Fibroblast of skin of right quadriceps (primary cell): ENCODE results near the gene ESRP2.

Experiments used
- DNase-seq: peaks from one replicate; pipeline ENCODE4 v3.0.0-alpha.2; 2013

ESRP2 gene

DNA sequence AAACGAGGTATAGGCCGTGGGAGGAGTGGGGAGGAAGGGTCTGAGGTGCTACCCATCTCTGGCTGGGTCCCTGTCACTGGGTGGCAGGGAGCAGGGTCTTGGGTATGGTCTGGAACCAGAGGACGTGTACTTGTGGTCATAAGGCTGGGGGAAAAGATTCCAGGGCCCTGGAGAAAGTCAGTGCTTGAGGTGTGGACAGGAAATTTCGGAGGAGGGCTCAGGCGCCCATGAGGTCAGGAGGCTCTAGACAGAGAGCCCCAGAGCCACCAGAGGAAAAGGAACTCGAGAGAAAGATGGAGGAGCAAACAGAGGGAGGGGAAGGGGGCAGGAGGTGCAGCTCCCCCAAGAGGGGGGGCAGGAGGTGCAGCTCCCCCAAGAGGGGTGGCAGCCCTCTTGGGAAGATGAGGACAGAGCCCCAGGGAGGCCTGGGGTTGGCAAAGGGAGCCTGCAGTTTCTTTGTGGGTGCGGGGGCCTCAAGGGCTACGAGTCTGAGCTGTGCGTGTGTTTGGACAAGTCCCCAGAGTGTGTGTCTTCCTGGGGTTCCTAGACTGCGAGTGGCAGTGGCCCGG, 27.7 kb upstream of the ESRP2 start:
- no peak for DNase-seq

- DNase-seq = no peak
These were observed 23.3 kb upstream of the ESRP2 start for GRCh38 chr16:68259007-68259825.

GRCh38 chr16:68257906-68258800, 22.2 kb upstream of the ESRP2 start:
- DNase-seq = peak; percentile 25

DNA sequence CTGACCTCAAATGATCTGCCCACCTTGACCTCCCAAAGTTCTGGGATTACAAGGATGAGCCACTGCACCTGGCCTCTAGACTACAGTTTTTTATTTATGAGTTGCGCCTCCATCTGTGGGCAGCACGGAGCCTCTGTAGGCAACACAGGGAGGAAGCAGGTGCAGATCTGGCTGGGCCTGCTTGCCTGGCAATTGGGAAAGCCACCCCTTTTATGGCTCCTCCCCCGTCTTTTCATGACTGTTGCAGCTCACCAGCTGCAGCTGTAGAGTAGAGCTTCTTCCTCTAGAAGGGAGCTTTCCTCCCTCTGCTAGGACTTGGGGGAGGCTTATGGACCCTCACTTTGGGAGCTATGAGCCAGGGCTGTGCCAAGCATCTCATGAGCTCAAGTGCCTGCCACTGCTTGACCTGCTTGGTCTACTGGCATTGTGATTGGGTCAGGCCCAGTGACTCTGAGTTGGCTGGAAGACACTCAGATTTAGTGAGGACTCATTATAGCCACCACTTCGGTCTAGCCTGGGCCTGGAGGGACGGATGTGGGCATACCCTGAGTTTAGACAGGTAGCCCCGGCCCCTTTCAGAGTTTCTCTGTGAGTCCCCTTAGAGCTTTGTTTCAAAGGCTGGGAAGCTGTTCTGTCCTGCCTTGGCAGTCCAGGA, 21.5 kb upstream of the ESRP2 start:
- DNase-seq = no peak

DNA sequence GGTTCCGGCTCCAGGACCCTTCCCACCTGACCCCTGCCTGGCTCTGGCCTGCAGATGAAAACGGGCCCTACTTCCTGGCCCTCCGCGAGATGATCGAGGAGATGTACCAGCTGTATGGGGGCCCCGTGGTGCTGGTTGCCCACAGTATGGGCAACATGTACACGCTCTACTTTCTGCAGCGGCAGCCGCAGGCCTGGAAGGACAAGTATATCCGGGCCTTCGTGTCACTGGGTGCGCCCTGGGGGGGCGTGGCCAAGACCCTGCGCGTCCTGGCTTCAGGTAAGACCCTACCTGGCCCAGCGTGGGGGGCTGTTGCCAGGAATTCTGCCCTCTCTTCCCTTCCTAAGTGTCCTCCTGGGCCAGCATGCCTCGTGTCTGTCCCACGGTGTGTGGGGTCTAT, 19.8 kb upstream of the ESRP2 start:
- no peak for DNase-seq

- no peak for DNase-seq
These were observed 17.8 kb upstream of the ESRP2 start for GRCh38 chr16:68253721-68254120.

- DNase-seq = no peak
These were observed 16.5 kb upstream of the ESRP2 start for GRCh38 chr16:68252383-68252782.

DNA sequence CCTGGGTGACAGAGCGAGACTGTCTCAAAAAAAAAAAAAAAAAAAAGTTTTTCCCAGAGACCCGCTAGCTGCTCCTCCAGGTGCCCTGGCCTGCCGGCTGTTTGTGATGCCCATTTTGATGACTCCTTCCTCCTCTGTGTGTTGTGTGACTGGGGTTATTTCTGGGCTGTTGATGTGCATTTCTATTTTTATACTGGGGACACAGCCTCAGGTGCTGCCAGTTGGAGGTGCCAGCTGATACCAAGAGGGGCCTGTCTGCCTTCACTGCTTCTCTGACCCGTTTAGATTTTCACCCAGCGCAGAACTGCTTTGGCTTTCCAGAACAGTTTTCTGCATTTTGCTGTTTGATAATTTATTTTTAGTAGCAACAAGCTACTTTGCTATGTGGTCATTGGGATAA, 15.9 kb upstream of the ESRP2 start:
- no peak for DNase-seq

GRCh38 chr16:68250951-68251350, 15.0 kb upstream of the ESRP2 start:
- no peak for DNase-seq

DNA sequence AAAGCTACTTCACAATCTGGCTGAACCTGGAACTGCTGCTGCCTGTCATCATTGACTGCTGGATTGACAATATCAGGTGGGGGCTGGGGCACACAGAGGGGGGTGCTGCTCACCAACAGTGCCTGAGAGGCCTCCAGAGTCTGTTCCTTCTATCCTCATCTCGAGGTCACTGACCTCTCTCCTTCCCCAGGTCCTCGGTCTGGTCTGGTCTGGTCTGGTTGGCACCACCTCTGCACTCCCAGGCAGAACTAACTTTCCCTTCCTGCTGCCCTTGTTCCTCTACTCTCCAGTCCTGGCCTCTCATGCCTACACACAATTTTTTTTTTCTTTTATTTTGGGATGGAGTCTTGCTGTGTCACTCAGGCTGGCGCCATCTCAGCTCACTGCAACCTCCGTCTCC, 13.4 kb upstream of the ESRP2 start:
- DNase-seq = no peak

- DNase-seq = no peak
These were observed 12.0 kb upstream of the ESRP2 start for GRCh38 chr16:68247932-68248331.

DNA sequence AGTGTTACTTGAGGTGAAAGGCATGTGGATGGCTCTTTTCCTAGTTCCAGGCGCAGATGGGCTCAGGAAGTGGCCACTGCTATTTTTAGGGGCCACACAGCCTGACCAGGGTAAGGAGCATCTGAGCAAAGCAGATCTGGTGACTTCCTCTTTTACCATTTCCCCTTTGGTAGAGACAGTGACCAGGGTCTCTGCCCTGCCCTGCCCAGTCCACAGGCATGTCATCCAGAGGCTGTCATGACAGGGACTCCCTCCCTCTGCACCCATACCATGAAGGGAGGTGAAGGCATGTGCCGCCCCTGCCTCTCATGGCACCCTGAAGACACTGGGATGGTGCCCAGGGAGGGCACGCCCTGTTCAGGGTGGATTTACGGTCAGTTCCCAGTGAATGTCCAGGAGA, 11.5 kb upstream of the ESRP2 start:
- no peak for DNase-seq

DNA sequence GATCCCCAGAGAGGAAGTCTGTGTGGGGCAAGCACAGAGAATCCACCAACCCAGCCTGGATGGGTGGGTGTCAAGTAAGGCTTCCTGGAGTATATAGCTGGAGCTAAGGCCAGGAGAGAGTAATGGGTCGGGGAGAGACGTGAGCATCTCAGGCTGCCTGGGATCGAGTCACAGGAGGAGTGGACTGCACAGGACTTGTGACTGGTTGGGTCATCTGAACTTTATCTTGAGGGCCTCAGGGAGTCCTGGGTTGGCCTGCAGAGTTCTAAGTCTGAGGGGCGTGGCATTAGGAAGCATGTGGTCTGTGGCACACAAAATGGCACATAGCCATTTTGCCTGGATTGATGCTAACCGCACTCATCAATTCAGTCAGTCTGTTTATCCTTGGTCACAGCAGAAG, 10.7 kb upstream of the ESRP2 start:
- DNase-seq = no peak

DNA sequence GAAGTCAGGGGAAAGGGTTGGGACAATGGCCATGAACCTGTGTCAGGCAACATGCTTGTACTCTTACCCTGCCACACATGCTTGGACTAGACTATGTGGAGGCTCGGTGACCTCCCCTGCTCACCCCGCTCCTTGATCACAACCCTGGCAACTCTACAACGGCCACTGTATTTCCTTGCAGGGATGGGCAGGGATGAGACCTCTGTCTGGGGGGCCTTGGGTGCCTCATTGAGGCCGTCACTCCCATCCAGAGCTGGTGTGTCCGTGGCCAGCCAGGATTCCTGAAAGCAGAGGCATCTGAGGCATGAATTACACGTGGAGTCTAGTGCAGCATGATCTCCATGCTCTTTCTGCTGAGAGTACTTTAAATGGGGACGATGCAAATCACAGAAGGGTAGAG, 10.2 kb upstream of the ESRP2 start:
- DNase-seq = no peak

DNA sequence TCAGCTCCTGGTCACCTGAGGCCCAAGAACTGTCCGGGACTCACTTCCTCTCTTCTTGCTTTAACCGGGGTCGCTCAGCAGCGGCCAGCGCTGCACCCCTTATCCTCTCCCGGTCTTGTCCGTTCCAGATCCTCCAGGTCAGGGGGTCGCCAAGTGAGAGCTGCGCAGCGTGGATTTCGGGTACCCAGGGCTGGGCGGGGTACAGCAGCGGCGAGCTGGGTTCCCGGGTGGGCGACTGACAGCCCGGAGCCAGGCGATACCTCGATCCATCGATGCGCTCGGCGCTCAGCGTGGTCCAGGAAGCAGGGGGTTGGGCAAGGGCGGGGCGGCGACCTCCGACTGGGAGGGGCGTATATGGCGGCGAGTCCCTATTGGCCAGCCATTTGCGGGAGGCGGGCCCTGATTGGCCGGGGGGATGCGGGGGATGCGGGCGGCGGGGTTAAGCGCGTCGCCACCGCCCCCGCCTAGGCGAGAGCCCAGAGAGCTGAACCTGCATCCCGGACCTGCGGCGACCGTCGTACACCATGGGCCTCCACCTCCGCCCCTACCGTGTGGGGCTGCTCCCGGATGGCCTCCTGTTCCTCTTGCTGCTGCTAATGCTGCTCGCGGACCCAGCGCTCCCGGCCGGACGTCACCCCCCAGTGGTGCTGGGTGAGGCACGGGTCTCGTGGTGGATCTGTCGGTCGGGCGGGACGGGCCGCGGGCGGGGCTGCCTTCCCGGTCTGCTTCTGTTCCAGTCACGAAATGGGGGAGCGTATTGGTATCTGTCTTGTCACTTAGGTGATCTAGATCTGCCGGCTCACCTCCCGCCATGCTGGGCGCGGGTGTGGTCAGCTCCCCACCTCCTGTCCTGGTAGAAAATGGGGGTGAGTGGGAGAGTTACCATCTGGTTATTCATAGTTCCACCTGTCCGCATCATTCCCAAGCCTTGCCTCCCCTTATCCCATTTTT, 9.3 kb upstream of the ESRP2 start, which contains the start of gene PLA2G15:
Gene PLA2G15 (plus strand): TSS at position 471 of the 951 bp plus-strand sequence. CDS start 54 bp downstream, at position 525.
- peak; percentile 93 for DNase-seq

- DNase-seq = no peak
These were observed 8.6 kb upstream of the ESRP2 start for GRCh38 chr16:68244481-68244902.

DNA sequence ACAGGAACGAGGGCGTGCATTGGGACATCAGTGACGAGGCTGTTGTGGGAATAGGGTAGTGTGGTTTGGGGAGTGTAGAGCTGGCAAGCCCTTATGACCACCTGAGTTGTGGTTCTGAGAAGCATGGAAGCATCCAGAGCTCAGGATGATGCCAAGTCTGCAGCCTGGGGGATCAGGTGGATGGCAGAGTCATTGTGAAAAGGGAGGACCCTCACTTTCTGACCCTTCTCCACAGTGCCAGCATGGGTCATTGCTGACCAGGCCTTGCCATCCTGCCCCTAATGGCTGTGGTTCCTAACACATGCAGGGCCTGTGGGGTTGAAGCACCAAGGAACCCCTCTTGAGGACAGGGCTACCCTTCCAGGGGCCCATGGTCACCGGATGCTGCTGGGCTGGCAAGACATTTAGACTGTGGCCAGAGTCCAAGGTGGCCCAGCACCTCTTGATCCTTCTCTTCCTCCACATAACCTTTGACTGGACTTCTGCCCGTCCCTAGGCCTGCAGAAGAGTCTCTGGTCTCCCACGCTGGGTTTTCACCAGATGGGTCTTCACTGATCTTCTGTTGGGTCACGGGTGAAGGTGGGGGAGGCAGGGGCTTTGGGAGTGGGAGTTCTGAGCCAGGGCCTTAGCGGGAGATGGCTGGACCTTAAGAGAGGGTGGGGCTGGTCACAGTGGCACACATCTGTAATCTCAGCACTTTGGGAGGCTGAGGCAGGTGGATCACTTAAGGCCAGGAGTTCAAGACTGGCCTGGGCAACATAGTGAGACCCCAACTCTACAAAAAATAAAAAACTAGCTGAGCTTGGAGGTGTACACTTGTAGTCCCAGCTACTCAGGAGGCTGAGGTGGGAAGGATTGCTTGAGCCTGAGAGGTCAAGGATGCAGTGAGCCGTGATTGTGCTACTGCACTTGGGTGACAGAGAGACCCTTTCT, 7.3 kb upstream of the ESRP2 start:
- no peak for DNase-seq

GRCh38 chr16:68242085-68242484, 6.2 kb upstream of the ESRP2 start:
- no peak for DNase-seq

DNA sequence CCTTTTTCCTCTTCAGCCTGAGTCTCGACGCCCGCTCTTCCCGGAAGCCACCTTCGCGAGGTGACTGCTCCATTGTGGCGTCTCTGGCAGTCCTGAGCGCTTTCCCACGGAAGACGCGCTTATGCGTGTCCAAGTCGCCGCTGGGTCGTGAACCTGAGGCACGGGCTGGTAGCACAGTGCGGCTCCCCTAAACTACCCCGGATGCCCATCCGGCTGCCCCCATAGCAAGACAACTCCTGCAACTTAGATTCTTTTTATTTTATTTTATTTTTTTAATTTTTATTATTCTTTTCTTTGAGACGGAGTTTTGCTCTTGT, 2.1 kb upstream of the ESRP2 start:
- no peak for DNase-seq

DNA sequence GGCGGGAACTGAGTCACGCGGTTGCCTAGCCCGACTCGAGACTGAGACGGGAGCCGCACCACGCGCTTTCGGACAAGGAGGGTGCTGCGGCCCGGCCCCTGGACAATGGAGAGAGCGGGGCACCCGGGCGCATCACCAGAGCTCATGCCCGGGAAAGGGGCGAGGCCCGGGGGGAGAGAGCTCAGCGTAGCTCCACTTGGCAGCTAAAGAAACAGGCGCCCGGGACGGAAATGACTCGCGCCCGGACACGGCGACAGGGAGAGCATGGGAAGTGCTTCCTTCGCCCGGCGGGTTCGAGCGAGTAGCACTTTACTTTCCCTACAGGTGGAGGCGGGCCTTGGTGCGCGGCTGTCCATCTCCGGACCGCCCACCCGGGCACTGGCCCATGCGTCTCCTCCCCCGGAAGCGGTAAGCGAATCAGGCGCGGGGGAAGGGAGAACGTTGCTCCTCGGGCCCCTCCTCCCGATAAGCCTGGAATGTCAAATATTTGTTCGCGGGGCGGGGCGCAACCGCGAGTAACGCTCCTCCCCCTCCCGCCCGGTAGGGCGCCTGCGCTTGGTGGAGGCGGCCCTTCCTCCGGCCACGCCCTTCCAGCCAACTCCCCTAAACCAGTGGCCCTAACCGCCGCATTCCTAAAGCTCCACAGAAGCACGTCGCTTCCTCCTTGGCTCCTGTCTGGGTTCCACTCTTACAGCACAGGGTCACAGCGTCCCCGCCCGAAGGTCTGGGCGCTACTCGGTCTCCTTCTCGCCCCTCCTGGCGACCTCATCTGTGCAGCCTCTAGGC, 1.5 kb upstream of the ESRP2 start:
- peak; percentile 98 for DNase-seq
